Type B pancreatic cell (in vitro differentiated cells): Measurements from ENCODE around the gene PIK3R3. TPM values are rescaled to one million over a fixed set of nuclear protein-coding genes. Genes with fewer than 3 reads are reported as not detected.

ENCODE experiments used
- DNase-seq: peaks from one replicate; pipeline ENCODE4 v3.0.0; 2021; ENCODE audit warnings: mixed read lengths; ENCODE audit not compliant: unreplicated experiment; ENCODE audit errors: extremely low spot score
- H3K27ac Mint-ChIP-seq: 2 replicates; pipeline ENCODE4 v1.8.0; 2021; ENCODE audit warnings: mild to moderate bottlenecking, mixed read lengths
- H3K27me3 Mint-ChIP-seq: 2 replicates; pipeline ENCODE4 v1.8.0; 2021; ENCODE audit warnings: mixed read lengths
- H3K36me3 Mint-ChIP-seq: 2 replicates; pipeline ENCODE4 v1.8.0; 2021; ENCODE audit warnings: mixed read lengths
- H3K4me1 Mint-ChIP-seq: one replicate; pipeline ENCODE4 v1.8.0; 2021; ENCODE audit warnings: mixed read lengths; ENCODE audit not compliant: unreplicated experiment
- H3K4me3 Mint-ChIP-seq: 2 replicates; pipeline ENCODE4 v1.8.0; 2021; ENCODE audit warnings: mild to moderate bottlenecking, mixed read lengths
- H3K9me3 Mint-ChIP-seq: 2 replicates; pipeline ENCODE4 v1.8.0; 2021; ENCODE audit warnings: mixed read lengths
- total RNA-seq: library from RNA; stranded (reverse); gene quantifications from 2 replicates; pipeline ENCODE4 v1.2.1, GENCODE V29; 2021; ENCODE audit warnings: low replicate concordance
- TF ChIP-seq, protein P1 (sequence below): fragments of 200-600 bp; sonication (generic); conservative IDR thresholded peaks from 2 replicates; pipeline ENCODE4 v1.5.0; 2021; ENCODE audit warnings: antibody characterized with exemption, mild to moderate bottlenecking

The PIK3R3 gene
- total RNA-seq, 1 donor from 2014 or later = 47.5 TPM

- Mint-ChIP-seq H3K27ac (peak overlapping the region; percentile 37), H3K4me3 (no peak overlapping the region), H3K36me3 (peaks cover 41% of the 10 kb centered on the region), H3K27me3 (no peaks in the 10 kb centered on the region), H3K9me3 (no peaks in the 10 kb centered on the region), H3K4me1 (no peaks in the 10 kb centered on the region)
- TF ChIP-seq, protein P1, sequence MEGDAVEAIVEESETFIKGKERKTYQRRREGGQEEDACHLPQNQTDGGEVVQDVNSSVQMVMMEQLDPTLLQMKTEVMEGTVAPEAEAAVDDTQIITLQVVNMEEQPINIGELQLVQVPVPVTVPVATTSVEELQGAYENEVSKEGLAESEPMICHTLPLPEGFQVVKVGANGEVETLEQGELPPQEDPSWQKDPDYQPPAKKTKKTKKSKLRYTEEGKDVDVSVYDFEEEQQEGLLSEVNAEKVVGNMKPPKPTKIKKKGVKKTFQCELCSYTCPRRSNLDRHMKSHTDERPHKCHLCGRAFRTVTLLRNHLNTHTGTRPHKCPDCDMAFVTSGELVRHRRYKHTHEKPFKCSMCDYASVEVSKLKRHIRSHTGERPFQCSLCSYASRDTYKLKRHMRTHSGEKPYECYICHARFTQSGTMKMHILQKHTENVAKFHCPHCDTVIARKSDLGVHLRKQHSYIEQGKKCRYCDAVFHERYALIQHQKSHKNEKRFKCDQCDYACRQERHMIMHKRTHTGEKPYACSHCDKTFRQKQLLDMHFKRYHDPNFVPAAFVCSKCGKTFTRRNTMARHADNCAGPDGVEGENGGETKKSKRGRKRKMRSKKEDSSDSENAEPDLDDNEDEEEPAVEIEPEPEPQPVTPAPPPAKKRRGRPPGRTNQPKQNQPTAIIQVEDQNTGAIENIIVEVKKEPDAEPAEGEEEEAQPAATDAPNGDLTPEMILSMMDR = no peak
- DNase-seq = no peak
These were observed 78.7 kb downstream of the PIK3R3 start for GRCh38 chr1:46053734-46054133.

DNA sequence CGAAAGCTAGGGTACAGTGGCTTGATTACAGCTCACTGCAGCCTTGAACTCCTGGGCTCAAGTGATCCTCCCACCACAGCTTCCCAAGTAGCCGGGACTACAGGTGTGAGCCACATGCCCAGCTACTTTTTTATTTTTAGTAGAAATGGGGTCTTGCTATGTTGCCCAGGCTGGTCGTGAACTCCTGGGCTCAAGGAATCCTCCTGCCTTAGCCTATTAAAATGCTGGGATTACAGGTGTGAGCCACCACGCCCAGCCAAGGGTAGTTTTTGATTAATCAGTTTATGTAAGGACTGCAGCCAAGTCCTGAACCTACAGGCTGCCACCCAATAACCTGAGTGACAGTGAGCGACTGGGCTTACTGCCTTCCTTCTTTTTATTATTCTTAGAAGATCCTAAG lies 88.3 kb downstream of the PIK3R3 start:
- H3K27ac Mint-ChIP-seq = no peak overlapping the region
- H3K9me3 Mint-ChIP-seq = no peaks in the 10 kb centered on the region
- TF ChIP-seq, protein P1 = no peak
- no peaks in the 10 kb centered on the region for H3K4me1 Mint-ChIP-seq
- peaks cover 18% of the 10 kb centered on the region for H3K36me3 Mint-ChIP-seq
- no peaks in the 10 kb centered on the region for H3K27me3 Mint-ChIP-seq
- DNase-seq = no peak
- H3K4me3 Mint-ChIP-seq = no peak overlapping the region

DNA sequence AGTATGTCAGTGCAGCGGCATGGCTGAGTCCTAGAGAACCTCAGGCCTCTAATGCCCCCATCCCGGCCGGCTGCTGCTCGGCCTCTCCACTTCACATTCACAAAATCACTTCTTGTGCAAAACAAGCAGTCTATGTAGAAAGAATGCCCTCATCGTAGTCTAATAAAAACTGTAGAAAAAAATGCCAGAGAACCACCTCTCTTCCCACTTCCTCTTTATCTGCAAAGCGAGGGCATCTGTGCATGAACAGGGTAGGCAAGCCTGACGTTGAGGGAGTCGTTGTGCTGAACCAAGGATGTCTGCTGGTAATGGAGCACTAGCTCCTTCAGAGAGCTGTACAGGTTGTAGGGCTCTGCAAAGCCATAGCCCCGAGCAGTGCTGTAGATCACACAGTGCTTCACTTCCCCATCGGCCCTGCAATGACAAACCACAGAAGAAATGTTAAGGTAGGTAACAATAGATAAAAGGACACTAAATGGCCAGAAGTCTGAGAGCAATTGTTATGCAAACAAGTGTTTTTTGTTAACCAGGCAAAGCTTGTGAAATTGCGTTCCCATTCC lies 88.9 kb downstream of the PIK3R3 start:
- Mint-ChIP-seq H3K27me3 (no peaks in the 10 kb centered on the region), H3K36me3 (peaks cover 18% of the 10 kb centered on the region), H3K4me3 (no peak overlapping the region), H3K9me3 (no peaks in the 10 kb centered on the region), H3K4me1 (no peaks in the 10 kb centered on the region), H3K27ac (no peak overlapping the region)
- TF ChIP-seq, protein P1 = no peak
- DNase-seq = no peak

DNA sequence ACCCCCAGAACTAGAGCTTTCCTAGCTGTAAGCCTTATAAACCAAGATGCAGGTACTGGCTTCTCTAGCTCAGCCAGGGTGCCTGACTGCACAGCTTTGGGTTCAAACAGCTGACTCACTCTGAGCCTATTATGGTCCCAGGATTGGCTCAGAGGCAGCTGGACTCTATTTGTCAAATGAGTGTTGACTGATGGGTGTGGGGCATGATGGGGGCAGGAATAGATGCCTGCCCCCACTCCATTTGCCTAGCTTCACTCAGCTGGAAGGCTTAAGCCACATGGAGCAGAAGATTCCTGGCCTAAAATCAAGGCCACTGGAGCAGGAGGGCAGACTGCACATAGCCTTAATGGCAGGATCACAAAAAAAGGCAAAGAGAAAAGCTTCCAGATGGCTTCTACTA lies 90.5 kb downstream of the PIK3R3 start:
- Mint-ChIP-seq H3K4me1 (no peaks in the 10 kb centered on the region), H3K9me3 (no peaks in the 10 kb centered on the region), H3K36me3 (peaks cover 15% of the 10 kb centered on the region), H3K27ac (no peak overlapping the region), H3K4me3 (no peak overlapping the region), H3K27me3 (no peaks in the 10 kb centered on the region)
- TF ChIP-seq, protein P1 = no peak
- no peak for DNase-seq

DNA sequence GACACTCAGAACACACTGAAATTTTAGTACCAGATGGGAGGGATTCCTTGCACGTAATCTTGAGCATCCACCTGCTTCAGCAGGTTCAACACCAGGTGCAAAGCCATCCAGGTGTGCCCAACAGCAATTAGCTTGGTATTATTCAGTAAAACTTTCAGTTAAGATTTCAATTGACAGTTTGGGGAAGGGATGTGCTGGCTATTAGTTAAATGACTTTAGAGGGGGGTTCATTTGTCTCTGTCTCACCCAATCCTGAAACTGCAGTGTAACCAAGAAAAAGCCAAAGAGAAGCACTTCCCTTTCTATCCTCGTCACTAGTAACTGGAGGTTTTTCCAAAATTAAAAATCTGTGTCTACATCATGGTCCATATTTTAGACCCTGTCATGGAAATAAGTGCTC lies 90.9 kb downstream of the PIK3R3 start:
- no peaks in the 10 kb centered on the region for H3K4me1 Mint-ChIP-seq
- no peak overlapping the region for H3K4me3 Mint-ChIP-seq
- H3K27ac Mint-ChIP-seq = no peak overlapping the region
- no peak for DNase-seq
- no peaks in the 10 kb centered on the region for H3K27me3 Mint-ChIP-seq
- no peaks in the 10 kb centered on the region for H3K9me3 Mint-ChIP-seq
- H3K36me3 Mint-ChIP-seq = peaks cover 15% of the 10 kb centered on the region
- TF ChIP-seq, protein P1 = no peak

DNA sequence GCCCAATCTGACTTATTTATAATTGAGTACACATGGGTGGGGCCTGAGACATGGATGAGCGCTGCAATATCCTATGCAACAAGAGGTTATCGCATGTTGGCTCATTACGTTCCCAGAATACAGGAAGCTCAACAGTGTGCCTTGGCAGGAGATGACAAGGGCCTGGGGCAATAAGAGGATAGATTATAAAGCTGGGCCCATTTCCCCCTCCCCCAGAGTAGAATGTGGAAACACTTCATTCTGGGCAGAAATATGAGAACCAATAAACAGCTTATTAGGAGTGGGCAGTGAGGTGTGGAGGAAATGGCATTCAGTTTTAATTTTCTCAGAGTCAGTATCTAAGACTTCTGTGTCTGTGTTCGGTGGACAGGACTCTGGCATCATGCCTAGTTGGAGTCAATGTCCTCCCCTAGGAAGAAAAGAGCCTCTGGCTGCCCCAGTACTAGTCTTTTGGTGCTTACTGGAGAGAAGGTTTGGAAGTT lies 92.8 kb downstream of the PIK3R3 start:
- DNase-seq = no peak
- Mint-ChIP-seq H3K27ac (no peak overlapping the region), H3K4me3 (no peak overlapping the region)

More for the DNA sequence above, 92.8 kb downstream of the PIK3R3 start:
- Mint-ChIP-seq H3K36me3 (peaks cover 11% of the 10 kb centered on the region), H3K27me3 (no peaks in the 10 kb centered on the region), H3K4me1 (no peaks in the 10 kb centered on the region), H3K9me3 (no peaks in the 10 kb centered on the region)
- TF ChIP-seq, protein P1 = no peak
